Left ventricle myocardium inferior (tissue), 1 donor: ENCODE data around the gene DDX17. TPM values are rescaled to one million over a fixed set of nuclear protein-coding genes. Genes with fewer than 3 reads are reported as not detected.

Experiments used
- DNase-seq: peaks from one replicate; pipeline ENCODE4 v3.0.0-alpha.2; 2020
- H3K27ac ChIP-seq: fragments of 200-600 bp; replicated peaks from 2 replicates; pipeline ENCODE4 v1.8.0; 2021
- H3K27me3 ChIP-seq: fragments of 200-600 bp; 2 replicates; pipeline ENCODE4 v1.8.0; 2021; ENCODE audit warnings: low read depth
- H3K36me3 ChIP-seq: fragments of 200-600 bp; 2 replicates; pipeline ENCODE4 v1.8.0; 2021
- H3K4me1 ChIP-seq: fragments of 200-600 bp; 2 replicates; pipeline ENCODE4 v1.8.0; 2021
- H3K4me3 ChIP-seq: fragments of 200-600 bp; 2 replicates; pipeline ENCODE4 v1.8.0; 2021; ENCODE audit warnings: mild to moderate bottlenecking, moderate library complexity
- H3K9me3 ChIP-seq: fragments of 200-600 bp; replicated peaks from 2 replicates; pipeline ENCODE4 v1.8.0; 2021
- intact Hi-C: fragments of 100-400 bp; cut with micrococcal nuclease; formaldehyde crosslinking; loops from one replicate; pipeline ENCODE4 v1.11.0; 2022
- total RNA-seq: library from RNA; stranded (reverse); fragmentation: NEBNext Ultra II Directional; extraction: Animal tissue kit (Norgen Biotek cat#: 25700); gene quantifications from one replicate; pipeline ENCODE4 v1.2.1, GENCODE V29; 2021
- TF ChIP-seq, protein P1 (sequence below): fragments of 200-600 bp; IDR thresholded peaks from 2 replicates; pipeline ENCODE4 v1.8.0; 2021; ENCODE audit warnings: antibody characterized with exemption, mild to moderate bottlenecking, borderline replicate concordance
- donor health status: DM: no; HTN: yes; CAD: no; lungs with severe emphysema.

The DDX17 gene
- total RNA-seq, 1 donor from 2014 or later: 228 TPM

DNA sequence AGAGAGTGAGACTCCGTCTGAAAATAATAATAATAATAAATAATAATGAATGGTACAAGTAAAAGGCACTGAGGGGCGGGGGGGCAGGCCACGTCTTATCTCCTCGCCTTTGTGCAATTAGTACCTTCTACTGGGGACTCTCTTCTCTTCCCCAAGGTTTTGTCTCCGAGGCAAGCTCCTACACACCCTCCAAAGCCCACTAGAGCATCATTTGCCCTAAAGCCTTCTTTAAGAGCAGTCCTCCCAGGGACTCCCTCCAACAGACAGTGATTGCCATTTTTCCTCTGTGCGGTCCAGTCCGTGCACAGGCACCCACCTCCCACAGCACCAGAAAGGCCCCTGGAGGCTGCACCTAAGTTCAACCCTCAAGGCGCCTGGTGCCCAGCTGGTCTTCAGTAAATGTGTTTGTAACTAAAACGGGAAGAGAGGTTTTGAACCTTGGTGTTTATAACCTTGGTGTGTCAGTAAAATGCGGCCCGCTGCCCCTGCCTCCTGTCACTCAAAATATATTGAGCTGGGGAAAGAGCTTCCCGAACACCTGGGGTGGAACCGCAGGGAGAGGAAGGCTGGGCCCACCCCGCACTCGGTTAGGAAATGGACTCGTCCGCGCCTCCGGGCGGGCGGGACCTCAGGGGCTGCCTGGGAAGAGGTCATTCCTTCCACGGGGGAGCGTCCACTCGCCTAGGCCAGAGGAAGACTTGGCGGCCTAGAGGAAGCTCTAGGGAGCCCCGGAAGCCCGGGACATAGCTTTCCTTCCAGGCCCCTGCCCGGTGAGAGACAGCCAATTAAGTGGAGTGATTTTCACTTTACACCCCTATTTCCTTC, 42.9 kb downstream of the DDX17 start:
- peak; percentile 75 for DNase-seq
- Histone ChIP-seq H3K4me3 (peak overlapping the region; percentile 55), H3K27me3 (peaks cover 43% of the 10 kb centered on the region), H3K4me1 (peaks cover 47% of the 10 kb centered on the region), H3K36me3 (no peaks in the 10 kb centered on the region), H3K9me3 (no peaks in the 10 kb centered on the region), H3K27ac (peak overlapping the region; percentile 68)
- intact Hi-C loops: no loop called here
- TF ChIP-seq, protein P1, sequence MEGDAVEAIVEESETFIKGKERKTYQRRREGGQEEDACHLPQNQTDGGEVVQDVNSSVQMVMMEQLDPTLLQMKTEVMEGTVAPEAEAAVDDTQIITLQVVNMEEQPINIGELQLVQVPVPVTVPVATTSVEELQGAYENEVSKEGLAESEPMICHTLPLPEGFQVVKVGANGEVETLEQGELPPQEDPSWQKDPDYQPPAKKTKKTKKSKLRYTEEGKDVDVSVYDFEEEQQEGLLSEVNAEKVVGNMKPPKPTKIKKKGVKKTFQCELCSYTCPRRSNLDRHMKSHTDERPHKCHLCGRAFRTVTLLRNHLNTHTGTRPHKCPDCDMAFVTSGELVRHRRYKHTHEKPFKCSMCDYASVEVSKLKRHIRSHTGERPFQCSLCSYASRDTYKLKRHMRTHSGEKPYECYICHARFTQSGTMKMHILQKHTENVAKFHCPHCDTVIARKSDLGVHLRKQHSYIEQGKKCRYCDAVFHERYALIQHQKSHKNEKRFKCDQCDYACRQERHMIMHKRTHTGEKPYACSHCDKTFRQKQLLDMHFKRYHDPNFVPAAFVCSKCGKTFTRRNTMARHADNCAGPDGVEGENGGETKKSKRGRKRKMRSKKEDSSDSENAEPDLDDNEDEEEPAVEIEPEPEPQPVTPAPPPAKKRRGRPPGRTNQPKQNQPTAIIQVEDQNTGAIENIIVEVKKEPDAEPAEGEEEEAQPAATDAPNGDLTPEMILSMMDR: no peak

DNA sequence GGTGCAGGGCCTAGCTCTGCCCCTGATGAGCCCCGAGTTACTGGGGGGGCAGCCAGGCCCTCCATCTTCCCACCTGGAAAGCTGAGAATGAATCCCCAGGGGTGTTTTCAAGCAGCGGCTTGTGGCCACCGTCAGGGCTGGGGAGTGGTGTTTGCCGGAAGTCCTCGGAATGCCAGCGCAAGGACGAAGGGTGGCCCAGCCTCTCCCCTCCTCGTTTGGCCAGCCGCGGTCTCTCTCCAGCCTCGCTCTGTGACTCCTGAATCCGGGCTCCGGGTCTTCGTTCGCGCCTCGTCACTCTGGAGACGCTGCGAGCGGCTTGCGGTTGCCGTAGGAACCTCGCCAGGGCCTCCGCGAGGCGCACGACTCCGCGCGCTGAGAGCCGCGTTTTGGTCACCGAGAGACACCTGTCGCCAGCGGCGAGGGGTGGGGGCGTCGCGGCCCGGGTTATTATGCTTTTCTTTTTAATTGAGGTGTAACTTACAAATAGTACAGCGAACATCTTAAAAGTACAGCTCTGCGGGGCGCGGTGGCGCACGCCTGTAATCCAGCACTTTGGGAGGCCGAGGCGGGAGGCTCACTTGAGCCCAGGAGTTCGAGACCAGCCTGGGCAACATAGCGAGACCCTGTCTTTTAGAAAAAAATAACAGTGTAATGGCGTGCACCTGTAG, 44.6 kb downstream of the DDX17 start:
- Histone ChIP-seq H3K27ac (peak overlapping the region; percentile 71), H3K4me3 (peak overlapping the region; percentile 54), H3K4me1 (peaks cover 47% of the 10 kb centered on the region), H3K36me3 (no peaks in the 10 kb centered on the region), H3K9me3 (no peaks in the 10 kb centered on the region), H3K27me3 (peaks cover 56% of the 10 kb centered on the region)
- TF ChIP-seq, protein P1: peak; percentile 14
- intact Hi-C loops: no loop called here
- peak; percentile 86 for DNase-seq

DNA sequence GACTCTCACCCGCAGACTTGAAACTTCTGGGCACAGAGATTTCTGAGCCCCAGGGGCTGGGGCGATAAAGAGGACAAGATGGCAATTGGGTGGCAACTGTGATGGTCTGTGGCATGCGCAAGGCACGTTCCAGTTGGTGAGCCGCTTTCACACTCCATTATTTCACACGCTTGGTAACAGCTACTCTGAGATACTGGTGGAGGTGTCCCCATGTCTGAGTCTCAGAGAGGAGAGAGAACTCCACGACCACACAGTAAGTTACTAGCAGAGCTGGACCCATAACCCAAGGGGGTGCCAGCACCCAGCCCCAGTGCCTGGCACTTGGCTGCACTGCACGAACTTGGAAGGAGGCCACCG, 45.1 kb downstream of the DDX17 start:
- Histone ChIP-seq H3K27me3 (peaks cover 61% of the 10 kb centered on the region), H3K27ac (peak overlapping the region; percentile 71), H3K36me3 (no peaks in the 10 kb centered on the region), H3K9me3 (no peaks in the 10 kb centered on the region), H3K4me1 (peaks cover 52% of the 10 kb centered on the region), H3K4me3 (peak overlapping the region; percentile 54)
- intact Hi-C loops: no loop called here
- TF ChIP-seq, protein P1: no peak
- no peak for DNase-seq

DNA sequence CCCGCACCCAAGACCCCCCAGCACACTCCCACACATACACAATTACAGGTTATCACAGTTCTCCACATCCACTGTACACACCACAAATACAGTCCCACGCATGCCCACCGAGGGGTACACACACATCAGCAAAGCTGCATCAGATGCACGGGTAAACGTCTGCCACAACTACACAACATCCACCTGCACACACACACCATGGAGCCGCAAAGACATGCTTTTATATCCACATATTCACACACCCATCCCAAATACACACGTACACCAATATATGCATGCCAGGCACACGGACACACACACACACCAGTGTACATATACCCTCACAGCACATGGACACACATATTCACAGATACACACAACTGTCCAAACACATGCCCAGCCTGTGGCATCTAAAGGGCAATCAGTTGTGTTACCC, 45.7 kb downstream of the DDX17 start:
- TF ChIP-seq, protein P1: no peak
- no peak for DNase-seq
- Histone ChIP-seq H3K36me3 (no peaks in the 10 kb centered on the region), H3K4me1 (peaks cover 59% of the 10 kb centered on the region), H3K27me3 (peaks cover 67% of the 10 kb centered on the region), H3K9me3 (no peaks in the 10 kb centered on the region), H3K4me3 (no peak overlapping the region), H3K27ac (no peak overlapping the region)
- intact Hi-C loops: no loop called here

DNA sequence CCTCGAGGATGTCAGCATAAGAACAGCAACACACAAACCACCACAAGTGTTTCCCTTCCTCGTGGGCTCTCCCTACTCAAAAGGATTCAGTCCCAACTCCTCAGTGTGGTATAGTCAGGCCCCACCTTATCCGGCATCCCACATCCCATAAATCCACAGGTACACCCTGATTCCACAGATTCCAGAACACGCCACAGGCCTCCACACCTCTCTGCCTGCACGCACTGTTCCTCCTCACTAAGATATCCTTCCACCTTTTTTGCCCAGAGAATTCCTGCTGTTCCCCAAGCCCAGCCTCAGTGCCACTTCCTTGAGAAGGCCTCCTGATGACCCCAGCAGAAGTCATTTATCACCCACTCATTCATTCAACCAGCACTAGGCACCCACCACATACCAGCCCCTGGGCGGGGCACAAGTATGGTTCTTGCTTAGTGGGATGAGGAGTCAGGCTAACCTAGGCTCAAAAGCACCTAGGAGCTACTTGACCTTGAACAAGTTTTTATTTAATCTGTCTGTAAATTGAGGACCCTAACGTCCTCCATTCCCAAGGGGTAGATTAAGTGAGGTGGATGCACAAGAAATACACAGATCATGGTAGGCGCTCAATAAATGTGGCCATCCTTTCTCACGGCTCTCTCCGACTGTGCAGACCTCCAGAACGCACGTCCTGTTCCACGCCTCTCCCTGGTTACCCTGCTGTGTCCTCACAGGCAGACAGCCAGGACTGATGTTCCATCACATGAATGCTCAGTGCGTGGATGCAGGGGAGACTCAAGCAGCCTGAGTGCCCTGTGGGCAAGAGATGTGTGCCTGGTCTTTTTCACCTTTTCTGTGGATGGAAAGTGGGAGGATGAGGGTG, 49.0 kb downstream of the DDX17 start:
- H3K27ac ChIP-seq: peak overlapping the region; percentile 94
- TF ChIP-seq, protein P1: no peak
- peaks cover 67% of the 10 kb centered on the region for H3K4me1 ChIP-seq
- H3K36me3 ChIP-seq: no peaks in the 10 kb centered on the region
- intact Hi-C loops: no loop called here
- no peak overlapping the region for H3K4me3 ChIP-seq
- H3K9me3 ChIP-seq: no peaks in the 10 kb centered on the region
- H3K27me3 ChIP-seq: peaks cover 87% of the 10 kb centered on the region
- no peak for DNase-seq
